ENCODE measurements around the gene CAPN5.

CAPN5 gene

GRCh38 chr11:77069336-77069968 is 2.7 kb downstream of the CAPN5 start:
- H3K4me3 ChIP-seq (ENCODE audit: low read depth, low read length): no peak overlapping the region

GRCh38 chr11:77069969-77070582 is 3.3 kb downstream of the CAPN5 start:
- no peak for TF ChIP-seq CTCF (IDR thresholded peaks at IDR 0.05; ENCODE audit: low read depth, low read length)
- no peak overlapping the region for H3K4me3 ChIP-seq (ENCODE audit: low read depth, low read length)
- no peak for DNase-seq (ENCODE audit: low read depth, low spot score)
- in situ Hi-C loops (cut with HindIII; ENCODE audit: low sequenced_read_pairs): no loop called here

More at GRCh38 chr11:77069336-77069968, 2.7 kb downstream of the CAPN5 start:
- DNase-seq (ENCODE audit: low read depth, low spot score): no peak
- no peak for TF ChIP-seq CTCF (IDR thresholded peaks at IDR 0.05; ENCODE audit: low read depth, low read length)
- in situ Hi-C loops (cut with HindIII; ENCODE audit: low sequenced_read_pairs): no loop called here

- DNase-seq (ENCODE audit: low read depth, low spot score): no peak
- in situ Hi-C loops (cut with HindIII; ENCODE audit: low sequenced_read_pairs): no loop called here
- no peak overlapping the region for H3K4me3 ChIP-seq (ENCODE audit: low read depth, low read length)
- no peak for TF ChIP-seq CTCF (IDR thresholded peaks at IDR 0.05; ENCODE audit: low read depth, low read length)
Measured at GRCh38 chr11:77071077-77071476, 4.3 kb downstream of the CAPN5 start.

GRCh38 chr11:77071671-77072605 is 5.2 kb downstream of the CAPN5 start:
- in situ Hi-C loops (cut with HindIII; ENCODE audit: low sequenced_read_pairs): no loop called here
- DNase-seq (ENCODE audit: low read depth, low spot score): no peak
- H3K4me3 ChIP-seq (ENCODE audit: low read depth, low read length): no peak overlapping the region
- no peak for TF ChIP-seq CTCF (IDR thresholded peaks at IDR 0.05; ENCODE audit: low read depth, low read length)

DNA sequence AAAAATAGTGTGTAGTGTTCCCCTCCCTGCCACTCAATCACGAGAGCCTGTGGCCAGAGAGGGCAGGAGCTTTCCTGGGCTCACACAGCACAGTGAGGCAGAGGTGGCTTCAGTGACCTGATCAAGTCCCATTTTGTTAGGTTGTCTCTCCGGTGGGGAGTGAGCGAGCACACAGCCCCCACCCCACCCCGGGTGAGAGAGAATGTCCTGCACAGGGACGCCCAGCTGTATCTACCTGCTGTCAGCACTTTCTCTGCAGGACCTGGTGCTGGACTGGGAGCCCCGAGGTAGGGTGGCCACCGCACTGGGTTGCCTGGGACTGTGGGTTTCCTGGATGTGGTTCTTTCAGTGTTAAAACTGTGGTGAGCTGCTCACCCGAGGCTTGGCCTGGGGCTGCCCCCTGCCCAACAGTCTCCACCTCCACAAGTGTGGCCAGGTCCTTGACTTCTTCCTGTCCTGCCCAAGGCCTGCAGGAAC is 6.1 kb downstream of the CAPN5 start:
- in situ Hi-C loops (cut with HindIII; ENCODE audit: low sequenced_read_pairs): no loop called here
- H3K4me3 ChIP-seq (ENCODE audit: low read depth, low read length): no peak overlapping the region
- DNase-seq (ENCODE audit: low read depth, low spot score): no peak
- TF ChIP-seq CTCF (IDR thresholded peaks at IDR 0.05; ENCODE audit: low read depth, low read length): no peak

GRCh38 chr11:77073328-77074001 is 6.7 kb downstream of the CAPN5 start:
- peak; percentile 52 for TF ChIP-seq CTCF (IDR thresholded peaks at IDR 0.05; ENCODE audit: low read depth, low read length)
- in situ Hi-C loops (cut with HindIII; ENCODE audit: low sequenced_read_pairs): no loop called here
- peak; percentile 90 for DNase-seq (ENCODE audit: low read depth, low spot score)
- H3K4me3 ChIP-seq (ENCODE audit: low read depth, low read length): no peak overlapping the region

Data from astrocyte of the spinal cord (primary cell).